NCI-H2171 treated with DMSO at 0.1 percent for 48 hours (cell line): ENCODE measurements around the gene MAOA.
"Not testable (repeated sequence)": the region's sequence is repeated elsewhere in the genome, so short reads cannot be mapped to it uniquely, and the experiment has no call there.

Experiments used
- DNase-seq: peaks from one replicate; lab custom pipeline; 2025; lab: John Stamatoyannopoulos, UW

Gene MAOA

GRCh38 chrX:43656005-43656494 is at the start of gene MAOA:
TSS of gene MAOA (plus strand) at chrX:43656299. CDS start at chrX:43656342, 43 bp downstream.
- DNase-seq = no peak

DNA sequence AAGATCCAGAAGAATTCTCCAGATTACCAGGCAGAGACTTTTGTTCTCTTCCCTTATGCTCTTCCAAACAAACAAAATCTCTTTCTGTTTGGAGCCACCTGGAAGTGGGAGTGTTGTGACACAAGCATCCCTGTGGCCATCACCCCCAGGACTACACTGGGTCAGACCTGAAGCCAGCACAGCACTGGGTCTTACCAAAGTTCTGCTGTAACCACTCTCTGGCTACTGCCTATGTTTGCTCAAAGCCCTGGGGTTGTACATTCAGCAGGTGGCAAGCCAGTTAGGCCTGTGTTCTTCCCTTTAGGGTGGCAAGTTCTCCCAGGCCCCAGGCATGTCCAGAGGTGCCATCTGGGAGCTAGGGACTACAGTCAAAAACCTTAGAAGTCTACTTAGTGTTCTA is 43.7 kb upstream of the MAOA start:
- DNase-seq = no peak

DNA sequence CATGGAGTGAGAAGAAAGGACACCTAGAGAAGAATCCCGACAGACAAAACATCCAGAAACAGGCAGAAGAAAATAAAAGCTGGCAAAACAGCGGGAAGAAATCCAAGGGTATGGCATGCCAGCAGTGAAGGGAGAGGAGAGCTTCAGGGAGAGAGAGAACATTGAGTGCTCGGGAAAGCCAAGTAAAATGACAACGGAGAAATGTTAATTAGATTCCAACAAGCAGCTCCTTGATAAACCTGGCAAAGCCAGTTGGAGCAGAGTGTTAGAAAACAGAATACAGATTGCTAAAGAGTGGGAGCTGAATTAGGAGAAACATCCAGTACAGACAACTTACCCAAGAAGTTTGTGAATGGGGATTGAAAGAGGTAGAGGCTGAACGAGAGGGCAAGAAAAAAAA is 40.4 kb upstream of the MAOA start:
- DNase-seq = no peak

DNA sequence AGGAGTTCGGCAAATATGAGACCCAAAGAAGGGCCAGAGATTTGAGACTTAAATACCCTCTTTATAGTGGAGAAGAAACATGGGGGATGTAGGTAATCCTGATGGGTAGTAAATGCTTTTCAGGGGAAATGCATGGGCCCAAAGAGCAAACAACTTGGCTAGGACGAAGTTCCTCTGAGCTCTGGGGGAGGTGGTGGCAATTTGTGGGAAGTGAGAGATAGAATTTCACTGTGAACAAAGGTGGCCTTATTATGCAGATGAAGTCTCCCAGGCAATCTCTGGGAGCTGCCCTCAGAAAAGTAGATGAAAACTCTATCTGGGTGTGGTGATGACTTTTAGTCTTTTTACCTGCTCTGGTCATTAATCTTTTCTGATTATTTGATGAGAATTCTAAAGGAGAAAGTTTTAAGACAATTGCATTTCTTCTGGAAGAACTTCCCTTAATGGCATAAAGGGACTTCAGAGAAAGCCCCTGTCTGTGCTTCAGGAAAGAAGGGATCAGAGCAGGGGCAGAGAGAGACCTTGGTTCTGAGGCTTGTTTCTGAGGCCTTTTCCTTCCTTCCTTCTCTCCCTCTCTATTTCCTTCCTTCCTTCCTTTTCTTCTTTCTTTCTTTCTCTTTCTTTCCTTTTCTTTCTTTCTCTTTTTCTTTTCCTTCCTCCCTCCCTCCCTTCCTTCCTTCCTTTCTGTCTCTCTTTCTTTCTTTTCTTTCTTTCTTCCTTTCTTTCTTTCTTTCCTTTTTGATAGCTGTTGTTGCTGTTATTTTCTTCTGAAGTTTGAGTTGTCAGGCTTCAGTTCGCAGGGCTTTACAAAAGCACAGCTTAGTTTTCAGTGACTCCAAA is 37.5 kb upstream of the MAOA start:
- no peak for DNase-seq

DNA sequence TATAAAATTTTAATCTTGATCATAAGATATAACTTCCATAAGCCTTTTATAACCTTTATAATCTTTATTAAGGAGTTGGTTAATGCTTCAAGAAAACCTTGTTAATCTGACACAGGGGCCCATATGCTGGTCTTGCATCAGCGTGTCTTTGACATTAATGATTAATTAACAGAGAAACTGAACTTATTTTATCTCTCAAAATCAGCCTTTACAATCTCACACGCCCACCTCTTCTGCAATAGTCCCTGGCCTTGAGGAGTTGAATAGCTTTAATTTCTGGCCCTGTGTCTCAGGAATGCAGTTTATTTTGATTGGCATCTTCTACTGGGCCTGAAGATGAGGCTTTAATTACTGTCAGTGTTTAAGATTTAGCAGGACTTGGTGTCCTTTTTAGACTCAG is 36.2 kb upstream of the MAOA start:
- not testable (repeated sequence) for DNase-seq

DNA sequence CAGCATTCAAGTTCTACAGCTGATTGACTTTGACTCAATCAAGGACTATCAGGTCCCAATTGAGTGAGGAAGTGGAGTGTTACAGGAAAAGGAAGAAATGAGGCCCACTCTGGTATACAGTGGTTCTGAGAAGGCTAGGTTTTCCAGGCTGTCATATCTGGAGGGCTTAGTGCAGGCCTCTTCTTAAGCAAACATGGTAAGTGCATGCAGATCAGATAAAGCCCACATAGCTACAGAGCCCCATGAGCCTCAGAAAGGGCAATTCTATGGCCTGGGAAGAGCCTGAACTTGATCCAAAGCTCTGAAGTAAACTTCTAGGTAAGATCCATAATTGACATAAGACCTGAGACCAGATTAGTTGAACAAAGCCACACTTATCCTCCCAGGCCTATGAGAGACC is 29.0 kb upstream of the MAOA start:
- DNase-seq = no peak

- DNase-seq = no peak
These were observed 28.4 kb upstream of the MAOA start for GRCh38 chrX:43627669-43628068.

- DNase-seq = no peak
These were observed 26.9 kb upstream of the MAOA start for GRCh38 chrX:43629229-43629628.

DNA sequence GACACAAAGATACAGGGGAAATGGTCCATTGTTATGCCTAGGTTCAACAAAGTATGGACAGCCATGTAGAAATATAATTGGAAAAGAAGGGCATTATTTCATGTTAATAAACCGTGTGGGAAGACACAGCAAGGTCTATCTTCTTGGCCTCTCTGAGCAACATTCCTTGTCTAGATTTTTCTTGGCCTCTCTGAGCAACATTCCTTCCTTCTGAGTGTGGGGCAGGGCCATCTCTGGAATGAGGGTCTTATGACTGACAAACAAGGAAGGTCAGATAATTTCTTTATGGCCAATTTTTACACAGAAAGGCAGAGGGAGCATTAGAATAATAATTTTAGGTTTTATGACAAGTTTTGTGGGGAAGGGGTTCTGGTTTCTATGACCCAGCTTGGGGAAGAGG is 24.3 kb upstream of the MAOA start:
- DNase-seq = no peak

GRCh38 chrX:43633081-43633480 is 23.0 kb upstream of the MAOA start:
- no peak for DNase-seq

DNA sequence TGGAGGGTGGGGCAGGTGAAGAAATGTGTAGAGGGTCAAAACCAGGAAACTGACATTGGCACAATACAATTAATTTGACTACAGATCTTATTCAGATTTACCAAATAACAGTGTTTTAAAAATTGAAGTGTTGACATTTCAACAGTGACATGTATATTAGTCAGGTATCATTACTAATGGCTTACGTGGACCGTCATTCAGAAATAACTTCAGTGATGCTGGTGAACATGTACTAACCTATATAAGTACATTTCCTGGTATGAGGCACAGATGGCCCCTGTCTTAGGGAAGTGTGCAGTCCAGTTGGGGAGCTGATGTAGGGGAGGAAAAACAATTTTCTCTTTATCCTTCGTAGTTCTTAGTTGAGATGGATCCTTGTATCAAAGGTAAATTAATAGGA is 22.3 kb upstream of the MAOA start:
- no peak for DNase-seq

GRCh38 chrX:43640482-43640881 is 15.6 kb upstream of the MAOA start:
- no peak for DNase-seq

DNA sequence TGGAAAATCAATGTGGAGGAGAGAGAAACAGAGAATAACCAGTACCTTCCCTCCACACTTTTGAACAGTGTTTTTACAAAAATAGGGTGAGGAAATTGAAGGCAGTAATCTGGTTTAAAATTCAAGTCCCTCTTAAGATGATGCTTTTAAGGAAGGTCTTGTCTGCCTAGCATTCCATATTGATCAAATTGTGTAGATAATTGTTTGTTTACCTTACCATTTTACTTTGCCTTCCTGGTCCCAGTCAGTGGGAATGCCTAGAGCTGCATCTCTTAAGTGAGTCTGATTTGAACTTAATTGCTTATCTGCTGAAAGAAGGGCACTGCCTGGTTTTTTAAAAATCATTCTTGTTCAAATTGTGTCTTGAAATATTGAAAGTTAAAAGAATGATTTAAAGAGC is 14.4 kb upstream of the MAOA start:
- no peak for DNase-seq

DNA sequence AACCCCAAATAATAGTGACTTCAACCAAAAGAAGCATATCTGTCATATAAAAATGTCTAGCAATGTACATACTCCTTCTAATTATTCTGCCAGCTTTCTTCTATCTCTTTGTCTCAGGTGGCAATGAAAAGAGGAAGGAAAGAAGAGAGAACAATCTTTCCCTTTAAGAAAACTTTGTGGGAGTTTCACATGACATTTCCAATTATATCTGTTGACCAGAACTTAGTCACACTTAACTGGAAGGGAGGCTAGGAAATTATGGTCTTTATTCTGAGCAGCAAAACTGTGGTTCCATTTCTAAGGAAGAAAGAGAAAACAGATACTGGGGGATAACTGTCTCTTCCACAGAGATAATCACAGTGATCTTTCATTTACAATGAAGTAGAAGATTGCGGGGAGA is 12.9 kb upstream of the MAOA start:
- no peak for DNase-seq

DNA sequence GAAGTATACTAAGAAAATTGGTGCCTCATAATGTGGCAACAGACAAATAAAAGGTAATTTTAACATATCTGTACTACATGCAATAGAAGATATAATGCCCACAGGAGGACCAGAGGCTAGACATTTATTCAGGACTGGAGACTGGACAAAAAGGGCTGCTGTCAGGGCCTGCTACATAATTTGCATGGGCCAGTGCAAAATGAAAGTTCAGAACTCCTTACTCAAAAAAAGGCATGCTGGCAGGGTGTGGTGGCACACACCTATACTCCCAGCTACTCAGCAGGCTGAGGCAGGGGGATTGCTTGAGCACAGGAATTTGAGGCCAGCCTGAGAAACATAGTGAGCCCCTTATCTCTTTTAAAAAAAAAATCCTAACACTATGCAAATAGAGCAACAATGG is 12.4 kb upstream of the MAOA start:
- DNase-seq = no peak

DNA sequence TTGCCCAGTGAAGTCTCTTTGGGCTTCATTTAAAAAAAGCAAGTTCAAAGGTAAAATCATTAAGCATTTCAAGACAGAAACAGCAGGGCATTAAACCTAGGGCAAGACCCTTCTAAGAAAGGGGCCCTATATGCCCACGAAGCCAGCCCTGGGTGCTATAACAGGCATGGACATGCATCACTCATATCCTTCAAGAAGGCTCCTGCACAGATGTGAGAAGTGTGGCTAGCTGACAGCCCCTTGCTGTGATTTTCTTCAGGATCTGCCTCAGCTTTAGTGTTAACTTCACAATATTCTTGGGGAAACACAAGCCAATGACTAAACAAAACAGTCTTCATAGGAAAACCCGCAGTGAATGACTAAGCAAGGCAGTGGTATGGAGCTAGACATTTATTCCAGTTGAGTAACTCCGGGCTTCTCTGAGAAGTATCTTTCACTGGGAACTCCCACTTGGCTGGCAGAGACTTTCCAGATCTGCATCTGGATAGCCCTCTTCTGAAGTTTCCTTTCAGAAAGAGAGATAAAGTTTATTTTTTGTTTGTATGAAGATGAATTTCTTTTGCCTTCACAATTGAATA is 11.9 kb upstream of the MAOA start:
- DNase-seq = no peak

- no peak for DNase-seq
These were observed 9.3 kb upstream of the MAOA start for GRCh38 chrX:43646800-43647199.

GRCh38 chrX:43654431-43655150 is 1.5 kb upstream of the MAOA start:
- peak; percentile 84 for DNase-seq

DNA sequence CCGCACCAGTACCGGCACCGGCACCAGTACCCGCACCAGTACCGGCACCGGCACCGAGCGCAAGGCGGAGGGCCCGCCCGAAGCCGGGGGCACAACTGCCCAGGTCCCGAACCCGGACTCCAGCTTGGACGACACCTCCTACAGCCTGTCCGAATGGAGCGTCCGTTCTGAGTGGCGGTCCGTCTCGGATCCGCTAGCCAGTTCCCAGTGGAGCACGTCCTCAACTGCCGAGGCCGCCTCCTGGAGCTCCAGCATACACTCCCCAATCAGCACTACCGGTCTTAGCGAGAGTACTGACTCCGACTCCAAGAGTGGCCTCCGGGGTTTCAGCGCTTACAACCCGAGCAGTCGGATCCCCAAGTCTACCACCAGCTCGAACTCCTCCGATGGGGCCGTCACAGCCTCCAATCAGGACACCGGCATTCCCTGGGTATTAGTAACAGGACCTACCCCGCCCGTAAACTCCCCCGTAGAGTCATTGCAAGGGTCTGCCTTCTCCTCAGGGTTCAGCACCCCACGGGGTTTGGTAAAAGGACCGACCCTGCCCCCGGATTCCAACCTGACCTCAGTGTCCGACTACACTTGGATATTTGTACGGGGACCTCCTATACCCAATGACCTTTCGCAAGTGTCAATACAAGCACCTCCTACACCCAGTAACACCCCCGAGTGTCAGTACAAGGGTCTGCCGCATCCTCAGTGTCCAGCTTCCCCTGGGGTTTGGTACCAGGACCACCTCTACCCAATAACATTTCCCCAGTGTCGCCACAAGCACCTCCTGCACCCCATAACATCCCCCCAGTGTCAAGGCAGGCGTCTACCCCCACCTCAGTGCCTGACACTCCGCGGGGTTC is 721 bp upstream of the MAOA start:
- peak; percentile 2 for DNase-seq

DNA sequence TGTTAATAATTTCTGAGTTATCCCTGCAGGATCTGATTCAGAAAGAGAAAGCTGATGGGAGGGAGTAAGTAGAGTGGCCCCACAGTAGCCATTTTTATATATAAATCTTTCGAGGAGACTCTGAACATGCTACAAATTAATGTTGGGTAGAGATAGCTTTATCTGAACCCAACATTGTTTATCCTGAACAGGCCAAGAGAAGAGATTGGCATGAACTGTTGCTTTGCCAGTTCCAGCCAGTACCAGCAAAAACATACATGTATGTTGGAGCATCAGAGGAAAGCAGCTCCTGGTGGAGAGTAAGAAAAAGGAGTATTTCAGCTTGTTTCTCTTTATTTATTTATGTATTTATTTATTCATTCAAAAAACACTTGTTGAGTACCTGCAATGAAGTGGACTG is 1.6 kb downstream of the MAOA start:
- DNase-seq = no peak

GRCh38 chrX:43661521-43662240 is 5.6 kb downstream of the MAOA start:
- no peak for DNase-seq
